ENCODE measurements around the gene KIAA0232. TPM values are rescaled to one million over a fixed set of nuclear protein-coding genes. Genes with fewer than 3 reads are reported as not detected.
"Not testable (repeated sequence)": the region's sequence is repeated elsewhere in the genome, so short reads cannot be mapped to it uniquely, and the experiment has no call there.

The KIAA0232 gene
- total RNA-seq, 1 donor: 28.4 TPM

DNA sequence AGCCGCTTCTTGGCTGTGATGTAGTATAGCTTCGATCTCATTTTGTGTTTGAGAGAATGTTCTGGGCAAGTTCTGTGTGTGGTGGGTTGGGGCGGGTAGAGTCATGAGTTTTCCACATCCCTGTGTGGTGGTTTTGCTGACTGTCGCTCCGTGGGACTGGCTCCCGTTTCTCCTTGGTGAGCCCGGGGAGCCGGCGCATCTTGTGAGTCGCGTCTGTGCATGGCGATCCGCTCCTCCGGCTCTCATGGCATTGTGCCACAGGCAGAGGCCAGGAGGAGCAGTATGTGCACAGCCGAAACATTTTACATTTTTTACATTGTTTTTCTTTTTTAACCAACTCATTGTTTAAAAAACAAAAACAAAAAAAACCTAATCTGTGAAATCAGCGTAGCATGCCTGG, 99.4 kb downstream of the KIAA0232 start:
- Histone ChIP-seq H3K4me3 (ENCODE audit: low read length) (no peak overlapping the region), H3K9me3 (ENCODE audit: low read depth, low read length) (no peaks in the 10 kb centered on the region), H3K4me1 (ENCODE audit: insufficient read depth, low read length) (peaks cover 22% of the 10 kb centered on the region), H3K27me3 (ENCODE audit: insufficient read depth, low read length) (no peaks in the 10 kb centered on the region)

DNA sequence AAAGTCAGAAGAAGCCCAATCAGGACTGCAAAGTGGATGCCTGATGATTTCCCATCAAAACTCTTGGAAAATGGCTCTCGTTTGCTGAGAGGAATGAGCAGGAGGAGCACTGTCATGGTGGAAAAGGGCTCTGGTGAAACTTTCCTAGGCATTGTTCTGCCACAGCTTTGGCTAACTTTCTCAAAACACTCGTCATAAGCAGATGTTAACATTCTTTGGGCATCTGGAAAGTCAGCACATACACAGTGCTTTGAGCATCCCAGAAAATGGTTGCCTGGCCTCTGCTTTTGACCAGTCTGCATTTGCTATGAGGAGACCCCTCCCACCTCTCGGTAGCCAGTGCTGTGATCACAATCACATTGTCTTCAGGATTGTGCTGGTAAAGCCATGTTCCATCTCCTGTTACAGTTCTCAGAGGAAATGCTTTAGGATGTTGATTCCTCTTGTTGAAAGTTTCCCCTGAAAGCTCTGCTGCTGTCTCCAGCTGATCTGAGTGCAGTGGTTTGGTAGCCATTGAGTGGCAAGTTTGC, 101.9 kb downstream of the KIAA0232 start:
- Histone ChIP-seq H3K4me3 (ENCODE audit: low read length) (no peak overlapping the region), H3K27me3 (ENCODE audit: insufficient read depth, low read length) (no peaks in the 10 kb centered on the region), H3K9me3 (ENCODE audit: low read depth, low read length) (no peaks in the 10 kb centered on the region), H3K4me1 (ENCODE audit: insufficient read depth, low read length) (peaks cover 45% of the 10 kb centered on the region)

DNA sequence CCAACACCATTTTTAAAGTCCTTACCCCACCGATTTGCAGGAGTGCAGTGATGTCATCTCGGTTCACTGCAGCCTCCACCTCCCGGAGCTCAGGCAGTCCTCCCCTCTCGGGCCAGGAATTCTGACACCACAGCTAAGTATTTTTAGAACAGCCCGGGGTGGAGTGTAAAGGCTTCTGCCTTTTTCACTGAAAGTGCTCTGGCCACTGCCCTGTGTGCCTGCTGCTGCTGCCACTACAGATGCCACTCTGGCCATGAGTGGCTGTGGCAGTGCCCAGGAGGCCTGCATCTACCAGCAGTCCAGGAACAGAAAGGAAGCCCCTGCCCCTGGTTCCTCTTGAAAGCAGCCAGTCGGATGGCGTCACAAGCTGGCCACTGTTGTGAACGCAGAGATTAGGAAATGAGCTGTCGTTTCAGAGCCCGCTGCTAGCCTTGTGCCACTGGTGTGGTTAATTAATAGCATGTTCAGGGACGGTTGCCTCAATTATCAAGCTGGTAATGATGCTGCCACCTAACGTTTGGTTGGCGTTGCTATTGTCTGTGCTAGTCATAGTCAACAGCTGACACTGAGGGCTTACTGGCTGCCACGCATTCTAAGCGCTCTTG, 103.5 kb downstream of the KIAA0232 start:
- Histone ChIP-seq H3K9me3 (ENCODE audit: low read depth, low read length) (no peaks in the 10 kb centered on the region), H3K4me1 (ENCODE audit: insufficient read depth, low read length) (peaks cover 56% of the 10 kb centered on the region), H3K4me3 (ENCODE audit: low read length) (no peak overlapping the region), H3K27me3 (ENCODE audit: insufficient read depth, low read length) (no peaks in the 10 kb centered on the region)

DNA sequence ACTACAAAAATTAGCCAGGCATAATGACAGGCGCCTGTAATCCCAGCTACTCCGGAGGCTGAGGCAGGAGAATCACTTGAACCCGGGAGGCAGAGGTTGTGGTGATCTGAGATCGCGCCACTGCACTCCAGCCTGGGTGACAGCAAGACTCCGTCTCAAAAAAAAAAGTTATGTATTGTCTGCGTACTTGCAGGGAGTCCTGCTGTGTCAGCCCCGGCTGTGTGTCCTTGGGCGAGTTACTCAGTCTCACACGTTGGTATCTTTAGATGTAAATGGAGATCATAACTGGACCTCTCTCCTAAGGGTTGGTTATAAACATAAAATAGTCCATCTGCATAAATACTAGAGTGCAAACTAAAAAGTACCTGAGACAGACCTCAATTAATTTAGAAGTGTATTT, 104.4 kb downstream of the KIAA0232 start:
- H3K27me3 ChIP-seq (ENCODE audit: insufficient read depth, low read length): no peaks in the 10 kb centered on the region
- no peak overlapping the region for H3K4me3 ChIP-seq (ENCODE audit: low read length)
- H3K4me1 ChIP-seq (ENCODE audit: insufficient read depth, low read length): peaks cover 64% of the 10 kb centered on the region
- H3K9me3 ChIP-seq (ENCODE audit: low read depth, low read length): no peaks in the 10 kb centered on the region

DNA sequence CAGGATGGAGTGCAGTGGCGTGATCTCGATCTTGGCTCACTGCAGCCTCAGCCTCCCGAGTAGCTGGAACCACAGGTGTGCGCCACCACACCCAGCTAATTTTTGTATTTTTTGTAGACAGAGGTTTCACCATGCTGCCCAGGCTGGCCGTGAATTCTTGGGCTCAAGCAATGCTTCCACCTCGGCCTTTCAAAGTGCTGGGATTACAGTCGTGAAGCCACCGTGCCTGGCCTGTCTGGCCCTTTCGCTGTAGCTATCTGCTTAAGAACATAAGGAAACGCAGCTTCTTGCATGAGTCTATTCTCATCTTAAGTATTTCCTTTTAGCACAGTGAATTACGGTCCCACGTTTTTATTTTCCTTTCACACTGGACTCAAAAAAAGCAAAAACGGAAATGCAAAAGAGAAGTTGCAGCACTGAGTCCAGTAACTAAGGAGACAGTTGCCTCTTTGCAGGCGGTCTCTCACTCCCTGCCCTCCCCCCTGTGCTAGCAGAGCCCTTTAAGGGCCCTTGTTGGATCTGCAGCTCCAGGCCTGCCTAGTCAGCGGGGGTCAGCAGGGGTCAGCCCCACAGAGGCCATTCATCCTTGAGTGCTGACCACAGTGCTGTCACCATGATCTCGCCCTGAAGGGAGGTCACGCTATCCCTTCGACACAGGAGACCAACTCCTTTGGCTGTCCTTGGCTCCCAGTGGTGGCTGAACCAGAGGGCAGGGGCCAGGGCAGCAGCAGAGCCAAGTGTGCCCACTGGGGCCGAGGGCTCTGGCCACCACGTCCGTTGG, 105.3 kb downstream of the KIAA0232 start:
- H3K9me3 ChIP-seq (ENCODE audit: low read depth, low read length): no peaks in the 10 kb centered on the region
- no peaks in the 10 kb centered on the region for H3K27me3 ChIP-seq (ENCODE audit: insufficient read depth, low read length)
- H3K4me1 ChIP-seq (ENCODE audit: insufficient read depth, low read length): peaks cover 73% of the 10 kb centered on the region
- no peak overlapping the region for H3K4me3 ChIP-seq (ENCODE audit: low read length)

DNA sequence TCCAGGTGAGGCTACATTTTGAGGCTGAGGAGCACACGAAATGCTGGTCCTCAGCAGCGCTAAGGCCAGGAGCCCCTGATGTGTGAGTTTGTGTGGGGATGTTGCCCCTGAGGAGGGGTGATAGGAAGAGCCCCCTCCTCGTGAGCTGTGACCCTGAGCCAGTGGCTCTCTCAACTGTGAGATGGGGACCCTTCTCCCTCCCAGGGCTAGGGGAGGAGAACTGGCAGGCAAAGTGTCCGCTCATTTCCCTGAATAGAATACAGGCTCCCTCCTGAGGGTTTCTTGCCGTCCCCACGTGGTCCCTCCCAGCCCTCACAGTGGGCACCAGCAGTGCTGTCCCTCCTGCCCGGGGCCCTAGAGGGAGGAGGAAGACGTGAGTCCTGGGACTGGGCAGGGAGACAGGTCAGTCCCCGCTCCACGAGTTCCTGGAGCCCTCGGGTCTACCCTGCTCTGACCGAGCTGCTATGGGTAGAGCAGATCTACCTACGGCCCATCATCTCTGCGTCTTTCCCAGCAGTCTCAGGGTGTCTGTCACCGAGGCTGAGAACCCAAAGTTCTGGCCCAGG, 106.1 kb downstream of the KIAA0232 start:
- H3K27me3 ChIP-seq (ENCODE audit: insufficient read depth, low read length): no peaks in the 10 kb centered on the region
- peaks cover 81% of the 10 kb centered on the region for H3K4me1 ChIP-seq (ENCODE audit: insufficient read depth, low read length)
- no peaks in the 10 kb centered on the region for H3K9me3 ChIP-seq (ENCODE audit: low read depth, low read length)
- no peak overlapping the region for H3K4me3 ChIP-seq (ENCODE audit: low read length)

DNA sequence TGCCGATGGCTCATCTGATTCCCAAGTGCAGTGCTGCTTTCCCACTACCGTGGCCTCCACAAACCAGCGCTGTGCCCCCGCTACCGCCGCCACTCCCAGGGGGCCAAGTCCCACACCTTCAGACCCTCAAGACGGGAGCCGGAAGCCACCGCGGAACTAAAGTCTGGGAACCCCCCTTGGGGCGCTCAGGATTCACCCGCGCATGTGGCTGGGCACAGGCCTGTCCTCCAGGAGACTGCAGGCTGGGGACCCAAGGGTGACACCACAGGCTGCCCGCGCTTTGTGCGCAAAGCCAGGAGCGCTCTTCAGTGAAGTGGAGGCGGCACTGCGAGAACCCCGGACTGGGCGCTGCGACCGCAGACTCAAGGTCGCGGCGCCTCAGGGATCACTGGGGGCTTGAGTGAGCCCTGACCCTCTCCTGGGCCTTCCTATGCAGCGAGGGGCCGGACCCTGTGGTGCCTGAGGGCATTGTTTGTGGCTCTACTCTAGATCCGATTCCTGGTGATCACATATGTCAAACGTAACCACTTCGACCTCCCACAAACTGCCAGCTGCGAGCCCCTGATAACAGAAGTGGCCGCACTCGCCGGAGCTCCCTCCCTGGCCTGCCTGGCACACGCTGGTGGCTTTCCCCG, 106.7 kb downstream of the KIAA0232 start:
- Histone ChIP-seq H3K27me3 (ENCODE audit: insufficient read depth, low read length) (no peaks in the 10 kb centered on the region), H3K4me1 (ENCODE audit: insufficient read depth, low read length) (peaks cover 88% of the 10 kb centered on the region)

DNA sequence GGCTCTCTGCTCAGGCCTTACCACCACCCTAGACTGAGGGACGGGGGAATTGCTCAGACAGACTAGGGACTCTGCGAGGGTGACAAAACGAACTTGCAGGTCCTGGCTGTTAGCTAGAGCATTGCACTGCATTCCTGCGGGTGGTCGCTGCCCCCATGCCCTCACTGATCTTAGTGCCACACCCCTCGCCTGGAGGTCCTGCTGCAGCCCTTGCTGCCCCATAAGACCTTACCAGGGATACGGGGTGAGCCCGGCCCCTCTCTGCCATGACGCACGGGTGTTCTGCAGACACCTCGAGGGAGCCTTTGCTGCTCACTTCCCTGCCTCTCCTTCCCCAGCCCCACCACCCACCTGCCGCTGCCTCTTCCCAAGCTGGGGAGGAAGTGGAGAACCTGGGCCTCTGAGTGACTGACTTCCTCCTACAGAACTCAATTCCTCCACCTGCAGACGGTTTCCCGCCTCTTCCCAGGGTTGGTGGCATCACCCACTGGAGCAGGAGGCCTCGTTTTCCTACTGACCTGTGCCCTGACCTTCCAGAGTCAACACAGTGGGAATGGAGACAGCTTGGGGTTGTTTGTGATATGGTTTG, 107.3 kb downstream of the KIAA0232 start:
- H3K27me3 ChIP-seq (ENCODE audit: insufficient read depth, low read length): no peaks in the 10 kb centered on the region
- H3K9me3 ChIP-seq (ENCODE audit: low read depth, low read length): no peaks in the 10 kb centered on the region
- no peak overlapping the region for H3K4me3 ChIP-seq (ENCODE audit: low read length)
- peaks cover 90% of the 10 kb centered on the region for H3K4me1 ChIP-seq (ENCODE audit: insufficient read depth, low read length)

More for the DNA sequence above, 106.7 kb downstream of the KIAA0232 start:
- Histone ChIP-seq H3K9me3 (ENCODE audit: low read depth, low read length) (no peaks in the 10 kb centered on the region), H3K4me3 (ENCODE audit: low read length) (no peak overlapping the region)

DNA sequence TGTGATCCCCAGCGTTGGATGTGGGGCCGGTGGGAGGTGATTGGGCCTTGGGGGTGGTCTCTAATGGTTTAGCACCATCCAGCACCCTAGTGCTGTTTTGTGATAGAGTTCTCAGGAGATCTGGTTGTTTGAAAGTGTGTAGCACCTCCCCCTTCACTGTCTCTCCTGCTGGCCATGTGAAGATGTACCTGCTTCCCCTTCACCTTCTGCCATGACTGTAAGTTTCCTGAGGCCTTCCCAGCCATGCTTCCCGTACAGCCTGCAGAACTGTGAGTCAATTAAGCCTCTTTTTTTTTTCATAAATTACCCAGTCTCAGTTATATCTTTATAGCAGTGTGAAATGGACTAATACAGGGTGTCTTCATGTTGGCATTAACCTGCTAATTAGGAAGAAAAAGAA, 107.8 kb downstream of the KIAA0232 start:
- Histone ChIP-seq H3K9me3 (ENCODE audit: low read depth, low read length) (no peaks in the 10 kb centered on the region), H3K4me1 (ENCODE audit: insufficient read depth, low read length) (peaks cover 88% of the 10 kb centered on the region), H3K27me3 (ENCODE audit: insufficient read depth, low read length) (no peaks in the 10 kb centered on the region), H3K4me3 (ENCODE audit: low read length) (no peak overlapping the region)

DNA sequence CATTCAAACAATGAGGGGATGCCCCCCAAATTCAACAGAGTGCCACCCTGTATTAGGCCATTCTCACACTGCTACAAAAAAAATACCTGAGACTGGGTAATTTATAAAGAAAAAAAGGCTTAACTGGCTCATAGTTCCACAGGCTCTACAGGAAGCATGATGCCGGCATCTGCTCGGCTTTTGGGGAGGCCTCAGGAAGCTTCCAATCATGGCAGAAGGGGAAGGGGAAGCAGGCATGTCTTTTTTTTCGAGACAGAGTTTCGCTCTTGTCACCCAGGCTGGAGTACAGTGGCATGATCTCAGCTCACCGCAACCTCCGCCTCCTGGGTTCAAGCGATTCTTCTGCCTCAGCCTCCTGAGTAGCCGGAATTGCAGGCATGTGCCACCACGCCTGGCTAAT, 108.4 kb downstream of the KIAA0232 start:
- peaks cover 82% of the 10 kb centered on the region for H3K4me1 ChIP-seq (ENCODE audit: insufficient read depth, low read length)

DNA sequence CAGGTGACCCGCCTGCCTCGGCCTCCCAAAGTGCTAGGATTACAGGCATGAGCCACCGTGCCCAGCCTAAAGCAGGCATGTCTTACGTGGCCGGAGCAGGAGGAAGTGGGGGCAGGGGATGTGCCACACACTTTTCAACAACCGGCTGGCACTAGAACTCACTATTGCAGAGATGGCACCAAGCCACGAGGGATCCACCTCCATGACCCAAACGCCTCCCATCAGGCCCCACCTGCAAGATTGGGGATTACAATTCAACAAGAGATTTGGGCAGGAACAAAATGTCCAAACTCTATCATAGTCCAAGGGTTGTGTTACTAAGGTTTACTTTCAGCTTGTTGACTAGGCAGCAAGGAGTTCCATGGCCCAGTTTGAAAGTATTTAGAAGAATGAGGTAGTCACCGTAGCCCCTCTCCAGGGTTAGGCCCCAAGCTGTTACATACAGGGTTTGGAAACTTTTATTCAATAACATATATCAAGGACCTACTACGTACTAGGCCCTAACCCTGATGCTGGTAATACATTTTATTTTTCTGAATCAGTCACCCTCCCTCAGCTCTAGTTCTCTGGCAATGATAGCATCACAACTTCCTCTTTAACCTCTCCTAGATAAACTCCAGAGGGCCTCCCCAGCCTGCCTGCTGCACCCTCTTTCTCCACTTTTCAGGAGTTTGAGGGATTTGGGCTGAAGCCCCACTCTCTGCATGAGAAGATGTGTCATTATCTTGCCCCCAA, 109.1 kb downstream of the KIAA0232 start:
- no peak overlapping the region for H3K4me3 ChIP-seq (ENCODE audit: low read length)
- peaks cover 76% of the 10 kb centered on the region for H3K4me1 ChIP-seq (ENCODE audit: insufficient read depth, low read length)
- H3K9me3 ChIP-seq (ENCODE audit: low read depth, low read length): no peaks in the 10 kb centered on the region
- no peaks in the 10 kb centered on the region for H3K27me3 ChIP-seq (ENCODE audit: insufficient read depth, low read length)

More for the DNA sequence above, 108.4 kb downstream of the KIAA0232 start:
- H3K4me3 ChIP-seq (ENCODE audit: low read length); H3K9me3 ChIP-seq (ENCODE audit: low read depth, low read length); H3K27me3 ChIP-seq (ENCODE audit: insufficient read depth, low read length): not testable (repeated sequence)

DNA sequence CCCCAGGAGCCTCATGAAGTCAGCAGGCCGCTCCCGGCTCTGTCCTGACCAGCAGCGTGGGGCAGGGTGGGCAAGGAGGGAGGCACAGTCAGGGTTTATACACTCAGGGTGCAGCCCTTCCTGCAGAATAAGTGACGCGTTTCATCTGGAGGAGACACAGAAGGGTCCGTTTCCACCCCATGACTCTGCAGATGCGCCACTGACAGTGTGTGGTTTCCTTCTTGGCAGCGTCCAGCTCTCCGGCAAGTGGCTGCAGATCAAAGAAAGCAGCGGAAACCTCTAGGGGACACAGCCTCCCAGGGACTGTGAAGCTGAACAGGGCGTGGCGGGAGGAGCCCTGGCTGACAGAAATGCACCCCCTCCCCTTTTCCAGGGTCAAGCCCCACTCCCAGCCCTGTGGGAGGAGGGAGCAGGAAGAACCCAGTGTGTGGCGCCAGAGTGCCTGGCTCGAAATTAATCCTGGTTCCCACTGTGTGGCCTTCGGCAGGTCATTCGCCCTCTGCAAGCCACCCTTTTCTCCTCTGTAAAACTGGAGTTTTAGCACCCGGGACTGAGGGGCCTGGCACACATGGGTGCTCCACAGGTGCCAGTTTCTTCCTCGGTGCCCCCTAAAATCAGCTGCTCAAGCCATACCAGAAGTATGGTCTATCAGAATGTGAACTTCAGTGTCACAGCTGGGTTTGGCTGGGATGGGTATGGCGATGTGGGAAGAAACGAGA, 109.8 kb downstream of the KIAA0232 start:
- H3K4me3 ChIP-seq (ENCODE audit: low read length): no peak overlapping the region
- H3K9me3 ChIP-seq (ENCODE audit: low read depth, low read length): no peaks in the 10 kb centered on the region
- no peaks in the 10 kb centered on the region for H3K27me3 ChIP-seq (ENCODE audit: insufficient read depth, low read length)
- H3K4me1 ChIP-seq (ENCODE audit: insufficient read depth, low read length): peaks cover 69% of the 10 kb centered on the region

DNA sequence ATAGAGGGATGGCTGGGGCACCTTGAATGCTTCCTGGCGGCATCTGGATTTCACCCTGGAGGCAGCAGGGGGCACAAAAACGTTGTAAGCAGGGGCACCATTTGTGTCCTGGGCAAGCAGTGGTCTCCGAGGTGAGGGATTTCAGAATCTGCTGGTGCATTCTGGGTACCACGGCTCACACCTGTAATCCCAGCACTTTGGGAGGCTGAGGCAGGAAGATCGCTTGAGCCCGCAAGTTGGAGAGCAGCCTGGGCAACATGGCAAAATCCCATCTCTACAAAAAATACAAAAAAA, 110.3 kb downstream of the KIAA0232 start:
- peaks cover 64% of the 10 kb centered on the region for H3K4me1 ChIP-seq (ENCODE audit: insufficient read depth, low read length)
- no peaks in the 10 kb centered on the region for H3K9me3 ChIP-seq (ENCODE audit: low read depth, low read length)
- no peaks in the 10 kb centered on the region for H3K27me3 ChIP-seq (ENCODE audit: insufficient read depth, low read length)
- H3K4me3 ChIP-seq (ENCODE audit: low read length): no peak overlapping the region

All from mononuclear cell (primary cell).